Left forelimb (tissue), 1 donor: ENCODE data around the gene RPP38.

Experiments used
- DNase-seq: peaks from one replicate; pipeline ENCODE4 v3.0.0-alpha.2; 2018; ENCODE audit warnings: low spot score

Gene RPP38

GRCh38 chr10:15097011-15097812 is at the start of gene RPP38:
Gene RPP38 (plus strand): TSS chr10:15097355. CDS start chr10:15103315, 5,960 bp downstream.
- DNase-seq, result peak; percentile 99

GRCh38 chr10:15049533-15049932 is 47.6 kb upstream of the RPP38 start:
- DNase-seq, result no peak

GRCh38 chr10:15052121-15052520 is 45.0 kb upstream of the RPP38 start:
- no peak for DNase-seq

- no peak for DNase-seq
Observed at GRCh38 chr10:15053061-15053460, 44.1 kb upstream of the RPP38 start.

GRCh38 chr10:15058689-15059088 is 38.5 kb upstream of the RPP38 start:
- DNase-seq, result no peak

GRCh38 chr10:15059914-15060313 is 37.2 kb upstream of the RPP38 start:
- DNase-seq, result no peak

GRCh38 chr10:15060638-15061037 is 36.5 kb upstream of the RPP38 start:
- DNase-seq, result no peak

GRCh38 chr10:15067154-15067553 is 30.0 kb upstream of the RPP38 start:
- no peak for DNase-seq

- DNase-seq, result no peak
Observed at GRCh38 chr10:15068802-15069201, 28.4 kb upstream of the RPP38 start.

GRCh38 chr10:15069230-15069629 is 27.9 kb upstream of the RPP38 start:
- DNase-seq, result no peak

GRCh38 chr10:15072358-15072757 is 24.8 kb upstream of the RPP38 start:
- DNase-seq, result no peak

- no peak for DNase-seq
Observed at GRCh38 chr10:15075421-15075820, 21.7 kb upstream of the RPP38 start.

- DNase-seq, result no peak
Observed at GRCh38 chr10:15083674-15084501, 13.3 kb upstream of the RPP38 start.

GRCh38 chr10:15084502-15084922 is 12.6 kb upstream of the RPP38 start:
- DNase-seq, result peak; percentile 69

- peak; percentile 86 for DNase-seq
Observed at GRCh38 chr10:15088428-15089261, 8.5 kb upstream of the RPP38 start, which contains the start of gene ACBD7. Gene ACBD7 (minus strand): TSS chr10:15088776. CDS start chr10:15088728, 48 bp downstream.

GRCh38 chr10:15091418-15091817 is 5.7 kb upstream of the RPP38 start:
- no peak for DNase-seq

GRCh38 chr10:15092855-15093408 is 4.2 kb upstream of the RPP38 start:
- no peak for DNase-seq

GRCh38 chr10:15096661-15097010 is 519 bp upstream of the RPP38 start:
- DNase-seq, result no peak

- DNase-seq, result no peak
Observed at GRCh38 chr10:15099886-15100285, 2.7 kb downstream of the RPP38 start.

GRCh38 chr10:15103513-15103912 is 6.4 kb downstream of the RPP38 start:
- no peak for DNase-seq

GRCh38 chr10:15106352-15107013 is 9.3 kb downstream of the RPP38 start:
- peak; percentile 72 for DNase-seq
